Endothelial cell of umbilical vein (primary cell): ENCODE data around the gene C11orf58. TPM values are rescaled to one million over a fixed set of nuclear protein-coding genes. Genes with fewer than 3 reads are reported as not detected.
A peak's percentile ranks its signal among the peaks of the same experiment; 100 is the strongest.

Source experiments
- BruUV-seq: library from RNA; stranded (reverse); fragments of 400-500 nt; replicated peaks from 2 replicates; lab custom pipeline; 2021; lab: Mats Ljungman, UMichigan
- CTCF ChIA-PET: fragments of 300-600, 350-600 bp; sonication (Branson Sonifier 250); formaldehyde crosslinking; loops from one replicate; lab custom pipeline; 2021; ENCODE audit warnings: antibody characterized with exemption, inconsistent platforms; lab: Charles Lee
- POLR2A ChIA-PET: fragments of 300-600, 350-600 bp; sonication (Branson Sonifier 250); formaldehyde crosslinking; loops from one replicate; lab custom pipeline; 2021; ENCODE audit warnings: antibody characterized with exemption, inconsistent platforms; lab: Charles Lee
- DNase-seq: peaks from one replicate; pipeline ENCODE4 v3.0.0-alpha.2; 2011; ENCODE audit warnings: low read depth, low spot score
- FAIRE-seq: peaks from 2 replicates; lab custom pipeline; 2011; peaks lifted over from hg19 to GRCh38; lab: Jason Lieb, UNC
- H2AFZ ChIP-seq: 2 replicates; pipeline ENCODE4 v1.6.0; 2012; ENCODE audit warnings: low read depth, low read length, control low read depth, inconsistent platforms
- H3K27ac ChIP-seq: 2 replicates; pipeline ENCODE4 v1.5.1; 2011; ENCODE audit warnings: low read depth, mild to moderate bottlenecking, control low read depth, low read length, moderate library complexity; ENCODE audit not compliant: insufficient read depth
- H3K27me3 ChIP-seq, 2 experiments: 2 replicates each; pipeline versions ENCODE4 v1.6.0 to v1.6.1; 2011; ENCODE audit warnings: low read length in 2 of 2, mixed read lengths in 1 of 2; ENCODE audit not compliant: control insufficient read depth in 2 of 2, insufficient read depth in 2 of 2
- H3K36me3 ChIP-seq, 2 experiments: 2 replicates in 1 of 2; 3 replicates in 1 of 2; pipeline ENCODE4 v1.5.1; 2011; ENCODE audit warnings: low read length in 2 of 2, mild to moderate bottlenecking in 1 of 2, moderate library complexity in 1 of 2; ENCODE audit not compliant: control insufficient read depth in 2 of 2, insufficient read depth in 2 of 2; ENCODE audit errors: extremely low read depth in 1 of 2
- H3K4me1 ChIP-seq: 3 replicates; pipeline ENCODE4 v1.5.1; 2011; ENCODE audit warnings: mild to moderate bottlenecking, low read length; ENCODE audit not compliant: control insufficient read depth, insufficient read depth; ENCODE audit errors: extremely low read depth
- H3K4me2 ChIP-seq: 2 replicates; pipeline ENCODE4 v1.6.1; 2011; ENCODE audit warnings: low read length, control low read depth, mixed read lengths; ENCODE audit not compliant: insufficient read depth
- H3K4me3 ChIP-seq, 3 experiments: fragments of 200-600 bp in 1 of 3; sonication (generic), shearing (Covaris generic) in 1 of 3; replicated peaks in 1 of 3; 2 replicates each; pipeline ENCODE4 v1.5.1; 2011 to 2016; ENCODE audit warnings: control low read depth in 3 of 3, low read length in 3 of 3, mild to moderate bottlenecking in 2 of 3, inconsistent platforms in 1 of 3, low read depth in 1 of 3, moderate library complexity in 1 of 3; ENCODE audit not compliant: insufficient read depth in 1 of 3
- H3K79me2 ChIP-seq: 2 replicates; pipeline ENCODE4 v1.6.0; 2012; ENCODE audit warnings: low read length, inconsistent platforms; ENCODE audit not compliant: control insufficient read depth, insufficient read depth
- H3K9ac ChIP-seq: replicated peaks from 2 replicates; pipeline ENCODE3; 2011; ENCODE audit warnings: low read length, control low read depth; ENCODE audit not compliant: insufficient read depth; ENCODE audit errors: extremely low read depth
- H3K9me1 ChIP-seq: replicated peaks from 3 replicates; pipeline ENCODE4 v1.6.0; 2011; ENCODE audit warnings: mild to moderate bottlenecking, low read length; ENCODE audit not compliant: control insufficient read depth, insufficient read depth; ENCODE audit errors: extremely low read depth
- H3K9me3 ChIP-seq: replicated peaks from 2 replicates; pipeline ENCODE4 v1.5.1; 2012; ENCODE audit warnings: low read length, inconsistent platforms; ENCODE audit not compliant: control insufficient read depth, insufficient read depth
- H4K20me1 ChIP-seq: replicated peaks from 2 replicates; pipeline ENCODE3; 2011; ENCODE audit warnings: mild to moderate bottlenecking, low read length; ENCODE audit not compliant: control insufficient read depth, insufficient read depth; ENCODE audit errors: extremely low read depth
- EZH2 ChIP-seq: IDR thresholded peaks from 2 replicates; pipeline ENCODE4 v1.6.1; 2012; ENCODE audit warnings: borderline replicate concordance, low read depth, mild to moderate bottlenecking, moderate library complexity, low read length, inconsistent platforms; ENCODE audit not compliant: severe bottlenecking
- FOS ChIP-seq: IDR thresholded peaks from 2 replicates; pipeline ENCODE4 v1.6.1; 2011; ENCODE audit warnings: mild to moderate bottlenecking, low read length, moderate library complexity, borderline replicate concordance; ENCODE audit not compliant: insufficient read depth
- GATA2 ChIP-seq: IDR thresholded peaks from 2 replicates; pipeline ENCODE4 v1.7.0; 2011; ENCODE audit warnings: low read depth, mild to moderate bottlenecking, moderate library complexity, mixed read lengths, low read length; ENCODE audit not compliant: insufficient read length, insufficient read depth
- JUN ChIP-seq: IDR thresholded peaks from 2 replicates; pipeline ENCODE4 v1.6.1; 2011; ENCODE audit warnings: borderline replicate concordance, low read depth; ENCODE audit not compliant: insufficient read length, insufficient read depth
- MYC ChIP-seq: IDR thresholded peaks from one replicate; pipeline ENCODE4 v1.6.1; 2011; ENCODE audit warnings: mild to moderate bottlenecking, low read depth, low read length
- POLR2A ChIP-seq: IDR thresholded peaks from 2 replicates; pipeline ENCODE4 v1.6.1; 2012; ENCODE audit warnings: low read depth, mild to moderate bottlenecking, control low read depth, low read length
- POLR2AphosphoS5 ChIP-seq: IDR thresholded peaks from 2 replicates; pipeline ENCODE4 v1.6.1; 2012; ENCODE audit warnings: low read depth, mild to moderate bottlenecking, control low read depth, low read length, moderate library complexity; ENCODE audit not compliant: insufficient read depth
- dilution Hi-C: fragments of 300-500 bp; cut with MboI; formaldehyde crosslinking; loops from one replicate; pipeline ENCODE4 v1.15.0; 2019; ENCODE audit warnings: low sequenced_read_pairs; ENCODE audit not compliant: extremely low pct_ligation_motif_present
- intact Hi-C: fragments of 100-400 bp; cut with micrococcal nuclease; formaldehyde crosslinking; loops from one replicate; pipeline ENCODE4 v1.10.0; 2022
- polyA plus RNA-seq, 4 experiments: library from polyadenylated mRNA; depleted of rRNA in 3 of 4; stranded (reverse) in 3 of 4; unstranded in 1 of 4; fragments of >200 nt; gene quantifications; 2 replicates each; pipeline versions ENCODE4 v1.2.1 to v1.2.3, GENCODE V29; 2011 to 2012; ENCODE audit warnings: missing spikeins in 1 of 4
- total RNA-seq: library from RNA; stranded (reverse); gene quantifications from 2 replicates; pipeline ENCODE4 v1.2.3, GENCODE V29; 2021
- TF ChIP-seq, protein P1 (sequence below), 2 donors: IDR thresholded peaks; 1 replicate in 1 of 2; 2 replicates in 1 of 2; pipeline ENCODE4 v1.5.1; 2011; ENCODE audit warnings: low read length in 2 of 2, mild to moderate bottlenecking in 2 of 2, moderate library complexity in 2 of 2, control low read depth in 1 of 2, inconsistent platforms in 1 of 2, low read depth in 1 of 2; ENCODE audit not compliant: insufficient read depth in 1 of 2; ENCODE audit errors: extremely low read depth in 1 of 2
- TF ChIP-seq, protein P2 (sequence below): IDR thresholded peaks from 2 replicates; pipeline ENCODE4 v1.6.1; 2011; ENCODE audit not compliant: insufficient read depth, insufficient read length

The C11orf58 gene
- total and polyA plus RNA-seq, 2 donors (not counting 3 experiments of a cell fraction or from before 2014, with no cell fraction given): 88.4 to 150 TPM

DNA sequence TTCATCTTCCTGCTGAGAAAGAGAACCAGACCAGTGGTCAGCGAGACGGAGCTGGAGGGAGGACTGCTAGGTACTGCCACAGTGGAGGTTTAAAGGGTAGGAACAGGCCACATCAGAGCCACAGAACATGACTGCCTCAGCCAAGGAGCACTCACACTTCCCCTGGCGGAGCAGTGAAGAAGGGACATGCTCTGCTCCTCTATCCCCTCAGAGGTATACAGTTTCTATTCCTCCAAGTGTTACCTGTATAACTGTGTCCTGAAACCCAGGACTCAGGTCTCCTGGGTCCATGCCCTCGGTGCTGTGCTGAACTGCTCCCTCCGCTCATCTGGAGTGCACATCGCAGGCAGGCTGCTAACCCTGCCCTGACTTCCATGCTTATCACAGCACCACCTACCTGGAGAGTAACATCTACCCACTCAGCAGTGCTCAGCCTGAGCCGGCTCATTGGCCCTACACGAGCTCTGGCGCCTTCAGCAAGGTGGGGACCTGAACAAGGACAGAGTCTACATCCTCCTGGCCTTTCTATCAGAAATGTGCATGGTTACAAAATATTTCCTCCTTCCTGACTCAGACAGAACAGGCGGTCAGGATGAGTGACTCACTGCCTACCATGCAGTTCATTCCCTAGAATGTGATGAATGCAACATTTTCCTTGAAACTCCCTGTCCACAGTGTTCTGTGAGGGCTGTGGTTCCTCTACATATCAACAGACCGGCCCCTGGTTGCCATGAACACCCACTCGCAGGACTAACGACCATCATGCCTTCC, 52.9 kb downstream of the C11orf58 start:
- POLR2A ChIA-PET: no interaction called here
- Histone ChIP-seq H3K4me1 (peaks cover 52% of the 10 kb centered on the region), H3K9me1 (no peaks in the 10 kb centered on the region), H3K9ac (peak overlapping the region; percentile 65), H2AFZ (peak overlapping the region; percentile 48), H3K27me3 (no peaks in the 10 kb centered on the region), H3K36me3 (no peaks in the 10 kb centered on the region), H3K9me3 (no peaks in the 10 kb centered on the region), H4K20me1 (no peaks in the 10 kb centered on the region), H3K27ac (peak overlapping the region; percentile 89), H3K79me2 (no peaks in the 10 kb centered on the region), H3K4me2 (peak overlapping the region; percentile 51), H3K4me3 (no peak overlapping the region)
- TF ChIP-seq, protein P1, sequence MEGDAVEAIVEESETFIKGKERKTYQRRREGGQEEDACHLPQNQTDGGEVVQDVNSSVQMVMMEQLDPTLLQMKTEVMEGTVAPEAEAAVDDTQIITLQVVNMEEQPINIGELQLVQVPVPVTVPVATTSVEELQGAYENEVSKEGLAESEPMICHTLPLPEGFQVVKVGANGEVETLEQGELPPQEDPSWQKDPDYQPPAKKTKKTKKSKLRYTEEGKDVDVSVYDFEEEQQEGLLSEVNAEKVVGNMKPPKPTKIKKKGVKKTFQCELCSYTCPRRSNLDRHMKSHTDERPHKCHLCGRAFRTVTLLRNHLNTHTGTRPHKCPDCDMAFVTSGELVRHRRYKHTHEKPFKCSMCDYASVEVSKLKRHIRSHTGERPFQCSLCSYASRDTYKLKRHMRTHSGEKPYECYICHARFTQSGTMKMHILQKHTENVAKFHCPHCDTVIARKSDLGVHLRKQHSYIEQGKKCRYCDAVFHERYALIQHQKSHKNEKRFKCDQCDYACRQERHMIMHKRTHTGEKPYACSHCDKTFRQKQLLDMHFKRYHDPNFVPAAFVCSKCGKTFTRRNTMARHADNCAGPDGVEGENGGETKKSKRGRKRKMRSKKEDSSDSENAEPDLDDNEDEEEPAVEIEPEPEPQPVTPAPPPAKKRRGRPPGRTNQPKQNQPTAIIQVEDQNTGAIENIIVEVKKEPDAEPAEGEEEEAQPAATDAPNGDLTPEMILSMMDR (IDR thresholded peaks at IDR 0.05; ENCODE audit: extremely low read depth in 1 of 2, insufficient read depth in 1 of 2, low read depth in 1 of 2, low read length in 2 of 2): no peak
- peak; percentile 98 for TF ChIP-seq FOS
- TF ChIP-seq GATA2: peak; percentile 66
- peak; percentile 95 for TF ChIP-seq JUN
- peak; percentile 55 for TF ChIP-seq POLR2A
- no peak for TF ChIP-seq EZH2
- TF ChIP-seq POLR2AphosphoS5: peak; percentile 80
- peak; percentile 2 for TF ChIP-seq MYC
- TF ChIP-seq, protein P2, sequence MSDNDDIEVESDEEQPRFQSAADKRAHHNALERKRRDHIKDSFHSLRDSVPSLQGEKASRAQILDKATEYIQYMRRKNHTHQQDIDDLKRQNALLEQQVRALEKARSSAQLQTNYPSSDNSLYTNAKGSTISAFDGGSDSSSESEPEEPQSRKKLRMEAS: no peak
- CTCF ChIA-PET: interaction anchor here (1.2 to 2.8 kb wide), 4 partner anchors 17 to 272 kb away, joined by 4 to 14 read pairs (median 5); no protein-coding TSS in a partner anchor
- dilution Hi-C loops: no loop called here
- TSS peak; percentile 76 for BruUV-seq
- DNase-seq: peak; percentile 94
- intact Hi-C loops: loop anchor here (2.0 to 5.0 kb wide), 5 partner anchors 53 to 561 kb away; partner anchors contain the start of genes C11orf58 and NCR3LG1
- FAIRE-seq: peak; percentile 99
